GM18498 (cell line): Measurements from ENCODE around the gene BCOR.

ENCODE experiments used
- ATAC-seq: cut with Tn5 transposase; IDR thresholded peaks from one replicate; pipeline ENCODE4 v1.9.1; 2021; ENCODE audit warnings: mild to moderate bottlenecking, moderate library complexity; ENCODE audit not compliant: unreplicated experiment

The BCOR gene

GRCh38 chrX:40099055-40099958 lies 1.5 kb upstream of the BCOR start:
- peak; percentile 39 for ATAC-seq

GRCh38 chrX:40098264-40099054 lies 701 bp upstream of the BCOR start:
- ATAC-seq, result peak; percentile 30

DNA sequence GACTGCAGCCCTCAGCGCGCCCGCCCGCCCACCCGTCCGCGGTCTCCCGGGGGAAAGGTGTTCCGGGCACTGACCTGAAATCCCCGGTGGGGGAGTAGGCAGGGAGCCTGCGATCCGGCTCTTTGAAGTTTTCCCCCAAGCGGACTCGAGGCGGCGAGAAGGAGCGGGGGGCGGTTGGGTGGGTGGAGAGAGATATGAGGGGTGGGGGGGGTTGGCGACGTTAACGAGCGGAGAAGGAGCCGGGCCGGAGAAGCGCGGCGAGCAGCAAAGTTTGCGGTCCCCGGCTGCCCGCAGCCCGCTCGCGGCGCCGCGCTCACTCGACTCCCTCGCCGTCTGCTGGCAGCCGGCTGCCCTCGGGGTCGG lies 636 bp downstream of the BCOR start:
- ATAC-seq, result no peak

DNA sequence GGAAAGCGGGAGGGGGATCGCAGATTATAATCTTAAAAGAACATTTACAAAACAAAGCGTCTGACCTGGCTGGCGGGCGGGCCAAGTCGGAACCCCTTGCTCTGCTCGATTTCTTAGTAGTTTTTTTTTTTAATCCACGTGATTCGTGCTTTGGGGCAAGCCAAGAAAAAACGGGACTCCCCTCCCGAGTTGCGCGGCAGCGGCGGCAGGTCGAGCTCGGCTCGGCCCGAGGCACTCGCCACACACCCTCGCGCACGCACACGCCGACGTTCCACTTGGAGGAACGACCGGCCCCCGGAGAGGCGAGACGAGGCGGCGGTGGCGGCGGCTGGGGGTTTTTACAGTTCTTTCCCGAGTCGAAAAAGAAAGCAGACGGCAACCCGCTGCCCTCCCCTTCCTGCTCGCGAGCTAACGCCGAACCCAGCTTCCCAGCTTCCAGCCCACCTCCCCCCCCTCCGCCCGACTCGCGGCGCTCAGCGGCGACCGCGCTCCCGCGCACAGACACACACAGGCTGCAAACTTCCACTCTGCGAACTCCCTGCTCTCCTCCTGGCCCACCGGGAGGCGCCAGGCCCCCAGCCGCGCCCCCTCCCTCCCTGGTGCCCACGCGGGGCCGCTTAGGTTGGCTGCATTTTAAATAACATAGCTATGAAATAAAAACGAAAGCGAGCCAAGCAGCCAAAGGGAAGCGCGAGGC lies 1.2 kb downstream of the BCOR start:
- no peak for ATAC-seq

GRCh38 chrX:40095583-40096394 lies 2.0 kb downstream of the BCOR start:
- no peak for ATAC-seq

DNA sequence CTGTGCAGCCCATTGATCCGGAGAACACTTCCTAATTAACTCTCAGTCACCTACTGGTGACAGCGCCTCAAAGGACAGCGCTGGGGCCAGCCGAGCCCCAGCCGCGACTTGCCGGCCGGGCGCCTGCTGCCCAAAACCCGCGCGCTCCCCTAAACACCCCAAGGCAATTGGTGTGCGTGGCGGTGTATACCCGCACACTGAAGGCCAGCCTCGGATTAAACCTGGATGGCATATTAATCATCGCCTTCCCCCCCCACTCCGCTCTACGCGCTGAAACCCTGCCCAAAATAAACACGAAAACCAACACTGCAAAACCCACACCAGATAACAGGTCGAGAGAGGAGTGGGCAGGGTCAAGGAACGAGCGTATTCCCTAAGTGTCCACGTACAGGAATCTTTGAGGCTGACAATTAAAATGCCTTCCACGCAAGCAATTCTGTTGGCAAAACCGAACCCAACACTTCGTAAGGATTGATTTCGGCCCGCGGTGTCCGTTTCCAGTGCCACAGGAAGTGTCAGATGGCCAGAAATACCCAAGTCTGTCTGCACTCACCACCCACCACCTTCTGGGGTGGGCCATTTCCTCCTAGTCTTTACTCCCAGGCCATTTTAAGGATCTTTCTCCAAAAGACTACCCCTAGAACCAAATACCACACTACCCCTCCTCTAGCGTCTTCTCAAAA lies 2.7 kb downstream of the BCOR start:
- ATAC-seq, result no peak

GRCh38 chrX:40094041-40094899 lies 3.5 kb downstream of the BCOR start:
- no peak for ATAC-seq

DNA sequence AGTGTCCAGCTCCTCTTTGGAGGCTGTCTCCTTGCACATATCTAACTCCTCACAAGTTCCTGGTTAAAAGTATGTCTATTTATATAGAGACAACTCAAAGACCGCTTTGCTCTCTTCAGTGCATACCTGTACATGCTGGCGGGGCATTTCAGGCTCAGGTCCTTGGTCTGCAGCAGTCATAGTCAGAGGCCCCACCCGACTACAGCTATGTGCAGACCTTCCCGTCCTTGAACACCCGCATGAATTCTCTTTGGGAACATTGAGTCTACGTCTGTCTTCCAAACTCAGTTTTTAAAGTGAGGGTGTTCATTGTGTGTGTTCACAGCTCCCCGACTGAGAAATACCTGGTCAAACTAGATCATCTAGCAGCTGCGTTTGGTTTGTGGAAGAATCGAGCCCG lies 4.2 kb downstream of the BCOR start:
- no peak for ATAC-seq

DNA sequence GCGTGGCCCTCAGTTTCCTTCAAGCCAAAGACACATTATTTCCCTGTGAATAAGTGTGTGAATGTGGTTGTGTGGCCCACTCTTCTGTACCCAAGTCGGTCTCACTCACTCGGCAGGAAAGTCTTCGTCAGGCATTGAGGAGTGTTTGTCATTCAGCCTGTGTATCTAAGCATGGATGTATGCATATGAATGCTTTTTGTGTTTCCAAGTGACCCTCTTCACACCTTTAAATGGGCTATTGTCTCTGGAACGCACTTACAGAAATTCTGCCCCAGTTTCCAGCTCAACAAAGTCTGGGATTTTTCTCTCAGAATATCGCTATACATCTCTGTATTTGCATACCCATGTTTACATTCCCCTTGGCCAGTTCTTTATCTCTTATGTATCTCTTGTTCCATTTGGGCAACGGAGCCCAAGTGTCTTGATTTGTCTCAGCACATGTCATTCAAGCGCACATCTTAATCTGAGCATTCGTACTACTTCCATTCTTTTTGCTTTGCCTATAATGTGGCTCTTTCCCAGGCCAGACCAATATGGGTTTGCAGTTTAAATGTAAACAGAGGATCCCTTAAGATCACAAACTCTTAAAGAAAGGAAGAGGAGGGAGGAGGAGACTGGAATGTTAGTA lies 4.8 kb downstream of the BCOR start:
- ATAC-seq, result no peak

DNA sequence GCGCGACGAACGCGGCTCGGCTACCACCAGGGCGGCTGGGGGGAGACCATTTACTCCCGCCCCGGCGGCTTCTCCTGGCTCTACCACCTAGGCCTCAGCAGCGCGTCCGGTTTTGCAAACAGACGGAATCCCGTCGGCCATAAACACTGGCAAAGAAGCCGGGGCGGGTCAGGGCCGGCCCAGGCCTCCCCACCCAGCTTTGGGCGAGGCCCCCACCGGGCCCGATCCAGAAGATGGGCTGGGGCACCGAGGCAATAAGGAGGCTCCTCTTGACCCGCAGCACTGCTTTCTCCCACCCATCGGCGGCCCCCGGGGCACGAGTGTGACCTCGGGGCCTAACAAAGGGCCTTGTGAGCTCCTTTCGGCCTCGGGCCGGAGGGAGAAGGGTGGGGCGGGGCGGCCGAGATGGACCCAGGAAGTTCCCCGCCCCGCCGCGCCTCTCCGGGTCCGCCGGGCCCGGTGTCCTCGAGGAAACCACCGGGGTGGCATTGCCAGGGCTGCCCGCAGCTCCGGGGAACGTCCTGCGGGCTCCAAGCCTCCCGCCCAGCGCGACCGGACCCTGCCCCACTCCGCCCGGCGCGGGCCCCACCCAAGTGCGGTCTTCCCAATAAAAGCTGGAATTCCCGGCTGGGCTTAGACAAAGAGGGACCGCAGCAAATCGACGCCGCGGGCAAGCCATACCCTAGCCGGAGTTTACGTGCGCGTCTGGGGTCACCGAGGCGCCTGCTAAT lies 5.9 kb downstream of the BCOR start:
- ATAC-seq, result no peak

DNA sequence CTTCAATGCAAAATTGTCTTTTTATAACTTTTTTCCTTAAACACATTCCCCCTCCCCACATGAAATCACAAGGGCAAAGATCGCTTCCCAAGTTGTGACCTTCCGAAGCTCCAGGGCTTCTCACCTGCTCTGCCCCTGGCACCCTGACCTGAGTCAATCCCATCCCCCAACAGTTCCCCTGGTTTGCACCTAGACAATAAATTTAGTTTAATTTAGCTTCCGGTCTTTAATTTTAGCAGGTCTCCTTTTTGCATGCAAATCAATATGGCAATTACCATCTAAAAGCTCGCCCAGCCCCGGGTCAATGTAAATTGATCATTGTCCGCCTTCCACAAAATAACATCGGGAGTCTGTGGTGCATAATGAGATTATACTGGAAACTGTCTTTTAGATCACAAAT lies 6.8 kb downstream of the BCOR start:
- ATAC-seq, result no peak

DNA sequence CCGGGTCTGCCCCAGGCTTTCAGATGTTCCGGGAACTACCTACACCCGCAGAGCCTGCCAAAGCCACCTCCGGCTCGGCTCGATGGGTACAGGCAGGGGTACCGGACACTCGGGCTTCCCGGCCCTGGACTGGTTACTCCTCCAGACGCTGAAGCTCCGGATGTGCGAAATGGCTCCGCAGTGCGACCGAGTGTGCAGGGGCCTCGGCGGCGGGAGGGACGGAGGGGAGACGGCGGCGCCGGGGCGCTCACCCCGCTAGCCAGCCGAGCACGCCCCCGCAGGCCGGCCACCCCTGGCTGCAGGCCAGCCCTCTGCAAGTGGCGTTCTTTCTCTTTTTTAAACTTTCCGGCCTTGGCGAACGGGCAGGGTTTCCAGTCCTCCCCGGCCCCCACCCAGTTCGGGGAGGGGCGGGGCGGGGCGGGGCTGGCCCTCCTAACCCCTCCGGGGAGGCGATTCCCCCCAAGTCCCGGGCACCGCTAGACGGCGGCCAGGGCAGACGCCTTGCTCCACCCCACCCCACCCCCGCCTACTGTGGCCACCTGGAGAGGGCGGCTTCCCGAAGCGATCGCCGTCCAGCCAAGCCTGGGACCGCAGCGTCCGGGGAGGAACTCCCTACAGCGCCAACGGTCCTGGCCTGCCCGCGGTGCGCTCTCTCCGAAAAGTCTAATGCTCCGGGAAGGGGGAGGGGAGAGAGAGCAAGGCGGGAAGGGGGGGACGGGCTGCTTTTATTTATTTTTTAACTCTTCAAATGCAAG lies 7.5 kb downstream of the BCOR start:
- ATAC-seq, result no peak

DNA sequence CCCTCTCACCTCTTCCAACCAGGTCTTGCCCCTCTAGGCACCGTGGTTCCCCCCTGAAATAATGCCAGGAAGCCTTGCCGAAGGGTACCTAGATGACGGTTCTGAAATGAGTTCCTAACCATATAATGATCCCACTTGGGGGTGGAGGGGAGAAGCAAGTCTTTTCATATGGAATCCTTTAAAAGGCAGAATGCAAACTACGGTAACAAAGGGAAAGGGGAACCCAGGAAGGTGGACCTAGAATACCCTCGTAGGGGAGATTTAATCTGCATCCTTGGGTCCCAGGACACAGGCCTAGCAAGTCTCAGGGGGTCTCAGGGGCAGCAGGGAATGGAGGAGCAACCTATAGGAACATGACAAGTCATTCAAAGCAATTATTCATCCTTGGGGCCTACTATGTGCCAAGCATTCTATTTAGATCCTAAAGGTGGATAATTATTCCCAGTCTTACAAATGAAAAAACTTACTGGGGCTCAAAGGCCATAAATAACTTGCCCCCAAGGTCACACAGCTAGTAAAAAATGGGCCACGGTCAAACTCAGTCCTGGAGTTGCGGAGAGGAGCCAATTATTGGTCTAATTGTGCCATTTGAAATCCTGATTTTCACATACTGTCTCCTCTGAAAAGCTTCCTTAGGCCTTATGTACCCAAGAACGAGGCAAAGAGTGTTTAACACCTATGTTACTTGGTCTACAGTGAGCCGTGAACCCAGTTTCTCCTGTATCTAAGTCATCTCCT lies 8.8 kb downstream of the BCOR start:
- no peak for ATAC-seq

GRCh38 chrX:40088299-40088625 lies 9.5 kb downstream of the BCOR start:
- ATAC-seq, result no peak

- ATAC-seq, result no peak
Observed at GRCh38 chrX:40087425-40088298, 10.1 kb downstream of the BCOR start.
